Measurements from ENCODE around the gene TRIM41.

DNA sequence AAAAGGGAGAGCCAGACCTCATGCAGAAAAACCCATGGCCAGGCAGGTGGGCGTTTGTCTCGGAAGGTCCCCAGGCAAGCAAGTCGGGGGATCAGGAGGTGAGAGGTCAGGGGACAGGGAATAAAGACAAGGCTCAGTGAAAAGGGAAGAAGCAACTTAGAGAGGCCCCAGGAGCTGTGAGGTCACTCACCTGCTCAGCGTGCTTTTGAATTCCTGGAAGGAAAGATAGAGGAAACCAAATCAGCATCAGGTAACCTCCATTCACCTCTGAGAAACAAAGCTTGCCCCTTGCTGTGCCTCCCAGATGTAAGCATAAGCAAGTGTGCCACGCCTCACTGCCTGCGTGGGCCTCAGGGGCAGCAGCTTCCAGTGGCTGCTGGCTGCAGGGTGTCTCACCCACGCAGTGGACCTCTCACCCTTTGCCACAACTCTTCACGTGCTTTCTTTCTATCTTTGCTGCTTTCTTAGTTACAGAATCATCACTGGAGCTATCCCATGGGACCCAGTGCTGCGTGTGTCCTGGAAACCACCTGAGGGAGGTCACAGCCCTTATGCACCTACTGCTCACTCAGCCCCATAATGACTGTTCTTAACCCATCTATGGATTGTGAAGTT lies 24.1 kb upstream of the TRIM41 start:
- TF ChIP-seq, protein P1, sequence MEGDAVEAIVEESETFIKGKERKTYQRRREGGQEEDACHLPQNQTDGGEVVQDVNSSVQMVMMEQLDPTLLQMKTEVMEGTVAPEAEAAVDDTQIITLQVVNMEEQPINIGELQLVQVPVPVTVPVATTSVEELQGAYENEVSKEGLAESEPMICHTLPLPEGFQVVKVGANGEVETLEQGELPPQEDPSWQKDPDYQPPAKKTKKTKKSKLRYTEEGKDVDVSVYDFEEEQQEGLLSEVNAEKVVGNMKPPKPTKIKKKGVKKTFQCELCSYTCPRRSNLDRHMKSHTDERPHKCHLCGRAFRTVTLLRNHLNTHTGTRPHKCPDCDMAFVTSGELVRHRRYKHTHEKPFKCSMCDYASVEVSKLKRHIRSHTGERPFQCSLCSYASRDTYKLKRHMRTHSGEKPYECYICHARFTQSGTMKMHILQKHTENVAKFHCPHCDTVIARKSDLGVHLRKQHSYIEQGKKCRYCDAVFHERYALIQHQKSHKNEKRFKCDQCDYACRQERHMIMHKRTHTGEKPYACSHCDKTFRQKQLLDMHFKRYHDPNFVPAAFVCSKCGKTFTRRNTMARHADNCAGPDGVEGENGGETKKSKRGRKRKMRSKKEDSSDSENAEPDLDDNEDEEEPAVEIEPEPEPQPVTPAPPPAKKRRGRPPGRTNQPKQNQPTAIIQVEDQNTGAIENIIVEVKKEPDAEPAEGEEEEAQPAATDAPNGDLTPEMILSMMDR (conservative IDR thresholded peaks at IDR 0.05 in 1 of 2, IDR thresholded peaks at IDR 0.05 in 1 of 2; ENCODE audit: extremely low read depth in 1 of 2, insufficient read depth in 1 of 2, low read depth in 1 of 2, low read length in 2 of 2): no peak
- TF ChIP-seq EZH2 (IDR thresholded peaks at IDR 0.05; ENCODE audit: borderline replicate concordance, low read length): no peak
